GM18951 (cell line): ENCODE data around the gene CD101.

Source experiments
- POLR2A ChIP-seq: IDR thresholded peaks from 4 replicates; pipeline ENCODE4 v1.6.1; 2011; ENCODE audit warnings: mild to moderate bottlenecking; ENCODE audit not compliant: insufficient read length, insufficient read depth; ENCODE audit errors: extremely low read depth
- in situ Hi-C: fragments of 300-500 bp; cut with MboI; formaldehyde crosslinking; loops from one replicate; pipeline ENCODE4 v1.12.0; 2022; ENCODE audit warnings: low sequenced_read_pairs, mixed read lengths, inconsistent platforms; ENCODE audit not compliant: unreplicated experiment

The CD101 gene

DNA sequence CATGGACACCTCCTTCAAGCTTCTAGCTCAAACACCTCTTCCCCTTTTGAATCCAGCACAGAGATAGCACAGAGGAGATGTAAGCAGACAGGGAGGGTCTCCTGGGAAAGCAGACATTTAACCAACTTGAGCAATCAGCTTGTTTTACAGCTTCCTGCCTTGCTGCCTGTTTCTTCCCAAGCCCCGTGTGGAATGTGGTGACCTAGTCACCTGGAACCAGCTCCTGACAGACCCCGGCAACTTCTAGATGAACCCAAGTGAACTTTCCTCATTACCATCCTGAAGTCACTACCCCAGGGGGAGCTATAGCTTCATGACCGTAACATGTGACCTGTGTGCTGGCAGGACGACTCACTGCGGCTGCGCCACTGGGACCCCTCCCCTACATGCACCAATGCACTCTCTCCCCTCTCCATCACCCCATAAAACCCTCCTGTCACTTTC, 34.5 kb downstream of the CD101 start:
- no peak for TF ChIP-seq POLR2A
- in situ Hi-C loops, result no loop called here

DNA sequence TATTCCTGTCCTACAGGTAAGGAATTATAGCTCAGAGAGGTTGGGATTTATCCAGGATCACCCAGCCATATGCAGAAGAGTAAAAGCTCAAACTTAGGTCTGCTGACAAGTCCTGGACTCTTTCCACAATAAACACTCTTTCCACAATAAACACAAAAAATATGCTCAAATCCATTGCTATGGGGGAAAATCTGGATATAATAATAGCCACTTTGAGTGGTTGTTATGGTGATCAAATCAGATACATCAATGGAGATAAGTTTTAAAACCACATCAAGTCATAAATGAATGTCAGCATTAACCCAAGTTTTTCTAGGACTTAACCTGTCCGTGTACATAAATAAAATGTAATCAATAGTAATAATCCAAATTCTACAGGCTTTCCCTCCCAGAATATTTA, 36.2 kb downstream of the CD101 start:
- TF ChIP-seq POLR2A, result no peak
- in situ Hi-C loops, result no loop called here

DNA sequence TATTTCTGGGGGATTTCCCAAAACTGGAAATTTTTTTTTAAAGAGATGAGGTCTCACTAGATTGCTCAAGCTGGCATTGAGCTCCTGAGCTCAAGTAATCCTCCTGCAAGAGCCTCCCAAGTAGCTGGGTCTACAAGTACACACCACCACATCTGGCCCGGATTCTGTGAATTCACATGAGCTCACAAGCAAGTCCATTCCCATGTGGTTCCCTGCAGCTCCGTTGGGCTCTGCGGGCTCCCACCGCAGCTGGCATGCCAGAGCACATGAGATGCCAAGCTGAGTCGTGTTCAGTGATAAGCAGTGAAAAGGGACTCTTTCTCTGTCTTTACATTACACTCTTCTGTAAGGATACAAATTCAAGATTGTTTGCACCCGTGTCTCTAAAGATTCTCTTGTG, 36.7 kb downstream of the CD101 start:
- in situ Hi-C loops, result no loop called here
- no peak for TF ChIP-seq POLR2A

DNA sequence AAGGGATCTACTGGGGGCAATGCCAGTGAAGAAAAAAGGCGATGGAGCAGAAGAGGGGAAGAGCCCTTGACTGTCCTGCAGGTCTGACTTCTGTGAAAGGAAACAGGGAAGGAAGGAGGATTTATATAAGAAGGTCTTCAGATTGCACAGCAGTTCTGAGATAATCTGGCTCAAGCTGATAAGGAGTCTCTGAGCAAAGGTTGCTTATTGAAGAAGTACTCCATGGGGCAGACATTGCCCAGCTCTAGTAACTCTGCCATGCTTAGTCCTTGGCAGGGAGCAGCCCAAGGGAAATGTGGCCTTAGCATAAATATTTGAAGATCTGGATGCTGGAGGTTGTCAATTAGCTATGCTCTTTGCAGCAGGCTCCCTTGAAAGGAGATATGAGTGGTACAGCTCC, 42.7 kb downstream of the CD101 start:
- in situ Hi-C loops, result no loop called here
- TF ChIP-seq POLR2A, result no peak

DNA sequence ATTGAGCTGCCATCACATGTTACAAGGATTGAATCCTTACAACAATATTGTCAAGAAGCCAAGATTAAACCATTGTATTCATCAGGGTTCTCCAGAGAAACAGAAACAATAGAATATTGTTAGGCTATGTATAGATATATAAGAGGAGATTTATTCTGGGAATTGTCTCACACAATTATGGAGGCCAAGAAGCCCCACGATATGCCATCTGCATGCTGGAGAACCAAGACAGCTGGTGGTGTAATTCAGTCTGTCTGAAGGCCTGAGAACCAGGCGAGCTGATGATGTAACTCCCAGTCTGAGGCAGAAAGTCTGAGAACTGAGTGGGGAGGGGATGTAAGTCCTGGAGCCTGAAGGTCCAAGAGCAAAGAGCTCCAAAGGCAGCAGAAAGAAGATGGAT, 44.1 kb downstream of the CD101 start:
- in situ Hi-C loops, result no loop called here
- no peak for TF ChIP-seq POLR2A

DNA sequence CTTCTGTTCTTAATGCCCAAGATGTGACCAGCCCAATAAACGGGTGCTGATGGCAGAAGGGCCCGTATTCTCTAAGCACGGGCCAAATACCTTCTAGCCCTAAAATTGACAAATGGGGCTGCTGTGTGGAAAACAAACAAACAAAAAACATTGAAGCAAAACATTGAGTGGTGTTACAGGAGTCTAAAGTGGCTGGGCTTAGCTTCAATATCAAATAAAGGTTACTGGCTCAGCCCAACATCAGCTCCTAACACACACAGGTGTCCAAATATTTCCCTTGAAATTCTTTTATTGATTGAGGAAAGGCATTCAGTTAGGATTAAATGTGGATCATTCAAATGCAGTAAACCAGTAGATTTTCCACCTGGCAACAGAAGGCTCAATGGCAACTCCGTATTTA, 45.2 kb downstream of the CD101 start:
- TF ChIP-seq POLR2A, result no peak
- in situ Hi-C loops, result no loop called here

DNA sequence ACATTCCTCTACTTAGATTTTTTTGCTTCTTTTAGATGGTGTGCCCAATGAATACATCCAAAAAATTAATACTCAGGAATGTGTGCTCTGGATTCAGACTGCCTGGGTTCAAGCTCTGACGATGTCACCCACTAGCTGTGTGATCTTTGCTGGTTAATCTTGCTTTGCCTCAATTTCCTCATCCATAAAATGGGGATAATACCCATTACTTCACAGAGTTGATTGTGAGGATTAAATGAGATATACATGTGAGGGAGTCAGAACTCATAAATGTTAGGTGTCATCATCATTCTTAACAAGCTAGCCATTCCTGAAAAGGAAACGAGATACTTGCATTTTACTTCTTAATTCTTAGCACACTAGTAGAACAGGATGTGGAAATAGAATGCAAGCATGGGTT, 45.7 kb downstream of the CD101 start:
- TF ChIP-seq POLR2A, result no peak
- in situ Hi-C loops, result no loop called here

DNA sequence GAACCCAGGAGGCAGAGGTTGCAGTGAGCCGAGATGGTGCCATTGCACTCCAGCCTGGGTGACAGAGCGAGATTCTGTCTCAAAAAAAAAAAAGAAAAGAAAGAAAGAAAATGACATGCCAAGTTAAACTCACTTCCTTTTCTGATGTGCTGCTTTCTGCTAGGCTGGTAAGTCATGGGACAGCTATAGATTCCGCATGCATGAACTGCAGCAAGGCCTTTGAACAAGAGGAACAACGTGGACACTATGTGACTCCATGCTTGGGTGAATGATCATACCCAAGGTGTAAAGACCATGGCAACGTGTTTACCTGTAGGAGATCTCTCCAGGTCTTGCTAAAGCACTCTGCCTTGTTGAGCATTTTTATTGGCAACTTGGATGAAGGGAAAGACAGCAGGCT, 48.3 kb downstream of the CD101 start:
- in situ Hi-C loops, result loop anchor here (10.0 kb wide), 2 partner anchors 315 to 475 kb away; partner anchors contain the start of gene CD58
- TF ChIP-seq POLR2A, result no peak

DNA sequence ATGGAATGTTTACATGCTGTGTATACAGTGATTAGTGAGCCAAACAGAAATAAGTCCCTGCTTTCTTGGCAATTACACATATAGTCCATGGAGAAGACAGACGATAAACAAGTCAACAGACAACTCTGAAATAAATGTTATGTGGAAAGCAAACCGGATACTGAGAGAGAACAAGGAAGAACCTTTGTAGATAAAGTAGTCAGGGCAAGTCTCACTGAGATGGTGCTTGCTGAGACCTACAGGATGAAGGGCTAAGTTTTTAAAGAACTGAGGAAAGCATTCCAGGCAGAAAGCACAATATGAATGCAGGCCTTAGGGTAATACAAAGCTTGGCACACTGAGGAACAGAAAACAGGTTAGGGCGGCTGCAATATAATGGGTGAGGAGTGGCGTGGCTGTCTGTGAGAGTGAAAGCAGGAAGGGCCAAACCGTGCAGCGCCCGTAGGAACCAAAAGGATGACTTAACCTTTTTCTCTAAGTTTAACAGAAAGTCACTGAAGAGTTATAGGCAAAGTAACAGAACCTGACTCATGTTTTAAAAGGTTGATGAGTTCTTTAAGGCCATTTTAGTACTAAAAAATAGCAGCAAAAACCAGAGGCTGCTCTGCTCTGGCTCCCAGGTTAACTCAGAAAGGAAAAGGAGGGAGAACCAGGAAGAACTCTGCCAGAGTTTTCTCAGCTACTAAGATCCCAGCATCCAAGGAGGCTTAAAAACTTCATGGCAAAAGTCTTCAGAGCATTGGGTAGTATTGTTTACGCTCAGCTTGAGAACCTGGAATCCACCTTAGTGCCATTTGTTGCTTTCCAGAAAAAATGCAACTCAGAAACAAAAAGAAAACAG, 49.9 kb downstream of the CD101 start:
- in situ Hi-C loops, result loop anchor here (10.0 kb wide), 2 partner anchors 317 to 477 kb away; partner anchors contain the start of gene CD58

DNA sequence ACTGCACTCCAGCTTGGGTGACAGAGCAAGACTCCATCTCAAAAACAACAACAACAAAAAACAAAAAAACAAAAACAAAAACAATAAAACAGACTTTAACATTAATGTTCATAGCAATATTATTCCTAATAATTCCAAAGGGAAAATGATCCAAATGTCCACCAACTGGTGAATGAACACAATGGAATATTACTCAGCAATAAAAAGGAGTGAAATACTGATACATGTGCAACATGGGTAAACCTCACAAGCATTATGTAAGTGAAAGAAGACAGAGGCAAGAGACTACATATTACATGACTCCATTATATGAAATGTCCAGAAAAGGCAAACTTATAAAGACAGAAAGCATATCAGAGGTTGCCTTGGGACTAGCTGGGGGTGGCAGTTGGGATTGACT, 52.5 kb downstream of the CD101 start:
- in situ Hi-C loops, result loop anchor here (10.0 kb wide), 2 partner anchors 319 to 479 kb away; partner anchors contain the start of gene CD58
- TF ChIP-seq POLR2A, result no peak

More for the DNA sequence above, 49.9 kb downstream of the CD101 start:
- TF ChIP-seq POLR2A, result peak; percentile 28

DNA sequence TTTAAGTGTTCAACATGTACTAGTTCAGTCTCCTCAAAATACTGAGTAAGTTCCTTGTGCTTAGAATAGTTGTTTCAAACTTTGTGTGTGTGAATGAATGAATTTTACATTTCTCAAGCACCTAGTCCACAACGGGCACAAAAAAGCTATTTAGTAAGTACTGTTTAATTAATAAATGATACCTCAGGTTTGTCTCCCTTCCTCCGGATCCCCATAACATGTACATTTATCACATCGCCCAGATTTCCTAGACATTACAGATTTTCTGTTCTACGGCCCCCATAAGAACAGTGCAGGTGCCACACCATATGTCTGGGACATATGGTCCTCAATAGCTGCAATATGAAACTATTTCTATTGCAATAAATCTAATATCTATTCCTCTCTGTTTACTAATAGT, 57.2 kb downstream of the CD101 start:
- in situ Hi-C loops, result loop anchor here (10.0 kb wide), 2 partner anchors 324 to 484 kb away; partner anchors contain the start of gene CD58
- no peak for TF ChIP-seq POLR2A

DNA sequence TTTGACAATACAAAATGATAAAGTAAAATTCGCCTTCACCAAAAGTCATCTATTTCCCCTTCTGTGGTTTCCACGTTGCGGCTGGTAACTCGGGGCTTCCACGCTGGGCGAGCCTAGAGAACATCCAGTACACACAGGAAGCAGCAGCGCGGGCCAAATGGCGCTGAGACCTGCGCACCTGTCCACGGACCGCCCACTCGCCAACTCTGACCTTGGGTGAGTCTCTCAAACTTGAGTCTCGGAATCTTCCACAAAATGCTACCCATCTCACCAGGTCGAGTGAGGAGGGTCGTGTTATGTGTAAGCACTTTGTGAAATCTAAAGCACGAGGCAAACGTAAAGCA, 57.7 kb downstream of the CD101 start:
- no peak for TF ChIP-seq POLR2A
- in situ Hi-C loops, result loop anchor here (10.0 kb wide), 2 partner anchors 325 to 485 kb away; partner anchors contain the start of gene CD58

DNA sequence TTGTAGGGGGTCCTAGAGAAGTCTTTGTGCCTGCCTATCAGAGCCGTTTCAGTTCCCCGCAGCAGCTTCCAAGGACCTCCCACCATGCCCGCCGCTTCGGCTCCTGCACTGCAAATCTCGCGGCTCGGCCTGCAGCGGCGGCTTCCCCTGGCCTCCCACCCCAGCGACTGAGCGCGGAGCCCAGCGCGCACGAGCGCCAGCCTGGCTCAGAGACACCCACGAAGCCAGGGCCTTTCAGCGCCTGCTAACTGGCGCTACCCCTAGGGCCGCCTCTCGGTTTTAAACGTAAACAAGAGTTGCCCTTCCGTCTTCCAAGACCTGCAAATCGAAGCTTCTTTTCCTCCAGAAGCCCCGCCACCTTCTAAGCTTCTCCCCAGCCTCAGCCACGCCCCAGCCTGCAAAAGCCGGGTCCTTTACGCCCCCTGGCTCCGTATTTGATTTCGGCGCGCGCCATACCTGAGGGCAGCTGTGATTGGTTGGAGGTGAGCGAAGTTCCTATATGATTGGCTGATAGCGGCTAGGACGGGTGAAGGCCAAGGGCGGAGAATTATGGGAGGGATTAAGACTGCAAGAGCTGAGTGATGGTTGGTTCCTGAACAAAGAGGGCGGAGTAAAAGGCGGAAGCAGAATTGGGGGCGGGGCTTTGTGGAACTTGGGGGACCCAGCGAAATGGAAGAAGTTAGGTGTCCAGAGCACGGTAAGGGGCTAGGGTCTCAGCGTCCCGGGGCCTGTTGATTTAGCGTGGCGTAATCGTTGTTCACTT, 58.3 kb downstream of the CD101 start, which contains the start of gene TTF2:
TTF2 (plus strand) TSS at position 649 of the 763 bp plus-strand sequence; CDS start at position 670, 21 bp downstream.
- in situ Hi-C loops, result loop anchor here (10.0 kb wide), 2 partner anchors 325 to 485 kb away; partner anchors contain the start of gene CD58

More for the DNA sequence above, 58.3 kb downstream of the CD101 start, which contains the start of gene TTF2:
- peak; percentile 69 for TF ChIP-seq POLR2A
